ENCODE data around the gene MAD1L1.

MAD1L1 gene

DNA sequence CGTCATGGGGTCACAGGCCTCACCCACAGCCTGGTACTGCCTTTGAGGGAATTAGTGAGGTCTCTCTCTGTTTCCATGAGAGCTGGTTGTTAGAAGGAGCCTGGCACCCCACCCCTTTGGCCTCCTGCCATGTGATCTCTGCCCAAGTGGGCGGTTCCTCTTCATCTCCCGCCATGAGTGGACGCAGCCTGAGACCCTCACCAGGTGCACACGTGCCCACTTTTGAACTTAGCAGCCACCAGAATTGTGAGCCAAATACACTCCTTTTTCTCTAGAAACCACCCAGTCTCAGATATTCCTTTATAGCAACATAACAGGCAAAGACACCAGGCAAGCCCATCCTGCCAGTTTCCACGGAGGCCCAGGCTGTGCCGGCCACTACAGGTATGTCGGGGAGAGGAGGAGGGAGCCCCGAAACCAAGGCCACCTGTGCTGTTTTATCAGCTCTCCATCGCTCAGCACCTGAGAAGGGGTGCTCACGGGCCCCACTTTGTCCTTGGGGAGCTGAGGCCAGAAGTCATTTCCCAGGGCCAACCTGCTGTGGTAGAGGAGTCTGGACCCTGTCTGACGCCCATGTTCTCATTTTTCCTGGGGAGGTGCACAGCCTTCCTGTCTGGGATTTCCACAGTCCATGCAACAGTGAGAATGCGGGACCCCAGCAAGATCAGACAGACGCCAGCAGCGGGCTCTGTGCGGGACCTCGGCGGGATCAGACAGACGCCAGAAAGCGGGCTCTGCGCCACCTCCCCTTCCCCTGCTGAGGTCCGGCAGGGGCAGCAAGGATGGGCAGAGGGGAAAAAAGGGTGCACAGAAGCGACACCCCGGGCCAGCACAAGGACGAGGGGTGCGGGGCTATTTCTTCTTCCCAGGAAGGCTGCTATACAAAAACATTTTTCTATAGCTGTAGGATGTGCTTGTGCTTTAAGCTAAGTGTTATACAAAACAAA lies 342.2 kb downstream of the MAD1L1 start:
- H3K36me3 ChIP-seq (ENCODE audit: insufficient read depth) = no peaks in the 10 kb centered on the region
- no peaks in the 10 kb centered on the region for H3K27me3 ChIP-seq (ENCODE audit: insufficient read depth, low read depth)
- H2AFZ ChIP-seq (ENCODE audit: low read depth) = no peak overlapping the region
- no peaks in the 10 kb centered on the region for H3K79me2 ChIP-seq (ENCODE audit: insufficient read depth, low read depth)
- no peak for TF ChIP-seq CTCF (conservative IDR thresholded peaks at IDR 0.05; ENCODE audit: low read depth, low read length)
- H3K27ac ChIP-seq = no peak overlapping the region
- H3K9ac ChIP-seq = no peak overlapping the region
- no peaks in the 10 kb centered on the region for H3K4me1 ChIP-seq (ENCODE audit: low read depth, poor library complexity, severe bottlenecking)
- H3K4me3 ChIP-seq (IDR thresholded peaks at IDR 0.05; ENCODE audit: insufficient read depth, low read depth, low read length) = no peak overlapping the region
- no peak overlapping the region for H3K4me2 ChIP-seq
- H4K20me1 ChIP-seq (ENCODE audit: insufficient read depth) = no peaks in the 10 kb centered on the region

- H3K27ac ChIP-seq = no peak overlapping the region
These were observed 343.1 kb downstream of the MAD1L1 start for GRCh38 chr7:1889556-1890181.

DNA sequence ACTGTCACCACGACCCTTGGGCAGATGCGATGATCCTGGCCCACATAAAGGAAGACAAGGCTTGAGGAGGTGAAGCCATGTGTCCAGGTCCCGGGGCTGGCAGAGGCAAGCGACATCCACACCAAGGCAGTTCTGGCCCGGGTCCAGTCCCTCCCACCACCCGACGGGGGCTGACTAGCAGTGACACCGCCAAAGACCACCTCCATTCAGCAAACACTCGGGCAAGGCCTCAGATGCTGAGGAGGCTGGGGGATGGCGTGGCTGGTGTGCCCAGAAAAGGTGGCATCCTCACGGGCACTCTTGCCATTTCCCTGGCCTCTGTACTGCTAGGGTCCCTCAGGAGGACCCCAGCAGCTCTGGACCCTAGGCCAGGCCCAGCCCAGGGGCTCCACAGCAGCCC lies 343.7 kb downstream of the MAD1L1 start:
- Histone ChIP-seq H2AFZ (ENCODE audit: low read depth) (no peak overlapping the region), H3K4me2 (no peak overlapping the region), H3K27me3 (ENCODE audit: insufficient read depth, low read depth) (no peaks in the 10 kb centered on the region), H3K9ac (no peak overlapping the region), H3K4me3 (IDR thresholded peaks at IDR 0.05; ENCODE audit: insufficient read depth, low read depth, low read length) (no peak overlapping the region), H3K79me2 (ENCODE audit: insufficient read depth, low read depth) (no peaks in the 10 kb centered on the region), H3K4me1 (ENCODE audit: low read depth, poor library complexity, severe bottlenecking) (no peaks in the 10 kb centered on the region), H4K20me1 (ENCODE audit: insufficient read depth) (no peaks in the 10 kb centered on the region), H3K27ac (no peak overlapping the region), H3K36me3 (ENCODE audit: insufficient read depth) (no peaks in the 10 kb centered on the region)
- no peak for TF ChIP-seq CTCF (conservative IDR thresholded peaks at IDR 0.05; ENCODE audit: low read depth, low read length)

More at GRCh38 chr7:1889556-1890181, 343.1 kb downstream of the MAD1L1 start:
- Histone ChIP-seq H3K4me3 (IDR thresholded peaks at IDR 0.05; ENCODE audit: insufficient read depth, low read depth, low read length) (no peak overlapping the region), H3K4me1 (ENCODE audit: low read depth, poor library complexity, severe bottlenecking) (no peaks in the 10 kb centered on the region), H3K4me2 (no peak overlapping the region), H2AFZ (ENCODE audit: low read depth) (no peak overlapping the region), H3K79me2 (ENCODE audit: insufficient read depth, low read depth) (no peaks in the 10 kb centered on the region), H3K27me3 (ENCODE audit: insufficient read depth, low read depth) (no peaks in the 10 kb centered on the region), H3K36me3 (ENCODE audit: insufficient read depth) (no peaks in the 10 kb centered on the region), H3K9ac (no peak overlapping the region), H4K20me1 (ENCODE audit: insufficient read depth) (no peaks in the 10 kb centered on the region)
- TF ChIP-seq CTCF (conservative IDR thresholded peaks at IDR 0.05; ENCODE audit: low read depth, low read length) = no peak

- Histone ChIP-seq H3K4me1 (ENCODE audit: low read depth, poor library complexity, severe bottlenecking) (no peaks in the 10 kb centered on the region), H4K20me1 (ENCODE audit: insufficient read depth) (no peaks in the 10 kb centered on the region), H3K36me3 (ENCODE audit: insufficient read depth) (no peaks in the 10 kb centered on the region), H3K27ac (no peak overlapping the region), H3K4me2 (no peak overlapping the region), H3K27me3 (ENCODE audit: insufficient read depth, low read depth) (no peaks in the 10 kb centered on the region), H3K9ac (no peak overlapping the region), H3K79me2 (ENCODE audit: insufficient read depth, low read depth) (no peaks in the 10 kb centered on the region), H3K4me3 (IDR thresholded peaks at IDR 0.05; ENCODE audit: insufficient read depth, low read depth, low read length) (no peak overlapping the region), H2AFZ (ENCODE audit: low read depth) (no peak overlapping the region)
- no peak for TF ChIP-seq CTCF (conservative IDR thresholded peaks at IDR 0.05; ENCODE audit: low read depth, low read length)
These were observed 344.3 kb downstream of the MAD1L1 start for GRCh38 chr7:1888425-1888824.
